ENCODE measurements around the gene CELSR2.

GRCh38 chr1:109238382-109238781 is 11.0 kb upstream of the CELSR2 start:
- TF ChIP-seq EZH2 (IDR thresholded peaks at IDR 0.05; ENCODE audit: borderline replicate concordance, insufficient read depth, low read depth, low read length, poor library complexity, severe bottlenecking) = no peak
- TF ChIP-seq CTCF (IDR thresholded peaks at IDR 0.05) = no peak

All from B cell (primary cell).